DOHH2 (cell line): Measurements from ENCODE around the gene CDHR1.

Experiments
- H3F3A ChIP-seq: fragments of 200-600 bp; sonication (generic), shearing (Covaris generic); 2 replicates; pipeline ENCODE4 v1.6.0; 2016; ENCODE audit warnings: antibody characterized with exemption, mild to moderate bottlenecking; ENCODE audit not compliant: control insufficient read depth, insufficient read depth
- H3K27ac ChIP-seq: fragments of 200-600 bp; sonication (generic); 2 replicates; pipeline ENCODE4 v1.5.1; 2014; ENCODE audit warnings: low read depth, mild to moderate bottlenecking, low read length, moderate library complexity
- H3K27me3 ChIP-seq: fragments of 200-600 bp; sonication (generic); 2 replicates; pipeline ENCODE4 v1.6.1; 2014; ENCODE audit warnings: mild to moderate bottlenecking, low read length, mixed read lengths; ENCODE audit not compliant: control insufficient read depth
- H3K36me3 ChIP-seq: fragments of 200-600 bp; sonication (generic); 2 replicates; pipeline ENCODE4 v1.6.1; 2014; ENCODE audit warnings: mild to moderate bottlenecking, low read length, moderate library complexity, mixed read lengths; ENCODE audit not compliant: control insufficient read depth
- H3K4me1 ChIP-seq: fragments of 200-600 bp; sonication (generic); 2 replicates; pipeline ENCODE4 v1.6.1; 2014; ENCODE audit warnings: mild to moderate bottlenecking, low read length, mixed read lengths; ENCODE audit not compliant: control insufficient read depth
- H3K4me2 ChIP-seq: fragments of 200-600 bp; sonication (generic); 2 replicates; pipeline ENCODE4 v1.6.0; 2014; ENCODE audit warnings: mild to moderate bottlenecking, low read length, moderate library complexity
- H3K4me3 ChIP-seq: fragments of 200-600 bp; sonication (generic); 2 replicates; pipeline ENCODE4 v1.5.1; 2014; ENCODE audit warnings: mild to moderate bottlenecking, low read length, mixed read lengths
- H3K79me2 ChIP-seq: fragments of 200-600 bp; sonication (generic); 2 replicates; pipeline ENCODE4 v1.6.1; 2014; ENCODE audit warnings: mild to moderate bottlenecking, low read length, mixed read lengths; ENCODE audit not compliant: control insufficient read depth
- H3K9me2 ChIP-seq: fragments of 200-600 bp; sonication (generic); replicated peaks from 2 replicates; pipeline ENCODE4 v1.6.1; 2014; ENCODE audit warnings: mild to moderate bottlenecking, low read length, mixed read lengths; ENCODE audit not compliant: control insufficient read depth
- H3K9me3 ChIP-seq: fragments of 200-600 bp; sonication (generic); 2 replicates; pipeline ENCODE4 v1.6.1; 2014; ENCODE audit warnings: antibody characterized with exemption, low read length, mixed read lengths; ENCODE audit not compliant: control insufficient read depth, insufficient read depth
- H4K20me1 ChIP-seq: fragments of 200-600 bp; sonication (generic); 2 replicates; pipeline ENCODE4 v1.6.0; 2014; ENCODE audit warnings: low read depth, mild to moderate bottlenecking, antibody characterized with exemption, low read length, moderate library complexity; ENCODE audit not compliant: control insufficient read depth, insufficient read depth
- CTCF ChIP-seq: fragments of 200-600 bp; sonication (generic); IDR thresholded peaks from one replicate; pipeline ENCODE4 v1.5.1; 2014; ENCODE audit warnings: antibody characterized with exemption, mild to moderate bottlenecking, low read depth, low read length; ENCODE audit not compliant: poor library complexity, severe bottlenecking
- EZH2phosphoT487 ChIP-seq: fragments of 200-600 bp; sonication (generic); IDR thresholded peaks from 2 replicates; pipeline ENCODE4 v1.6.1; 2017; ENCODE audit warnings: borderline replicate concordance, mild to moderate bottlenecking, antibody characterized with exemption, low read length, moderate library complexity, mixed read lengths

The CDHR1 gene

GRCh38 chr10:84156009-84156408 is 38.3 kb upstream of the CDHR1 start:
- H3F3A ChIP-seq = peaks cover 4% of the 10 kb centered on the region; the same call in 1 of the 2 replicates
- H3K27ac ChIP-seq = no peak overlapping the region
- H3K9me2 ChIP-seq = no peaks in the 10 kb centered on the region
- no peaks in the 10 kb centered on the region for H3K27me3 ChIP-seq
- H4K20me1 ChIP-seq = 0 out of 2 replicates have a peak, but pooled peaks cover 7% of the 10 kb centered on the region
- TF ChIP-seq CTCF (no peak), EZH2phosphoT487 (no peak)
- peaks cover 40% of the 10 kb centered on the region for H3K36me3 ChIP-seq
- no peak overlapping the region for H3K4me2 ChIP-seq
- H3K4me3 ChIP-seq = no peak overlapping the region
- no peaks in the 10 kb centered on the region for H3K9me3 ChIP-seq
- no peaks in the 10 kb centered on the region for H3K79me2 ChIP-seq
- H3K4me1 ChIP-seq = peaks cover 6% of the 10 kb centered on the region; the same call in 1 of the 2 replicates

GRCh38 chr10:84156768-84157167 is 37.6 kb upstream of the CDHR1 start:
- no peaks in the 10 kb centered on the region for H3K79me2 ChIP-seq
- no peaks in the 10 kb centered on the region for H3K27me3 ChIP-seq
- H4K20me1 ChIP-seq = 0 out of 2 replicates have a peak, but pooled peaks cover 7% of the 10 kb centered on the region
- H3K4me2 ChIP-seq = no peak overlapping the region
- H3K4me1 ChIP-seq = peaks cover 6% of the 10 kb centered on the region; the same call in 1 of the 2 replicates
- H3K9me3 ChIP-seq = no peaks in the 10 kb centered on the region
- H3K27ac ChIP-seq = no peak overlapping the region
- H3F3A ChIP-seq = no peaks in the 10 kb centered on the region
- TF ChIP-seq CTCF (no peak), EZH2phosphoT487 (no peak)
- no peak overlapping the region for H3K4me3 ChIP-seq
- peaks cover 32% of the 10 kb centered on the region for H3K36me3 ChIP-seq
- H3K9me2 ChIP-seq = no peaks in the 10 kb centered on the region

GRCh38 chr10:84158061-84158460 is 36.3 kb upstream of the CDHR1 start:
- H4K20me1 ChIP-seq = 0 out of 2 replicates have a peak, but pooled peaks cover 7% of the 10 kb centered on the region
- peaks cover 19% of the 10 kb centered on the region for H3K36me3 ChIP-seq
- no peak overlapping the region for H3K27ac ChIP-seq
- no peak overlapping the region for H3K4me2 ChIP-seq
- peaks cover 6% of the 10 kb centered on the region; the same call in 1 of the 2 replicates for H3K4me1 ChIP-seq
- H3K9me3 ChIP-seq = no peaks in the 10 kb centered on the region
- no peak for TF ChIP-seq CTCF
- TF ChIP-seq EZH2phosphoT487 = no peak
- no peaks in the 10 kb centered on the region for H3K79me2 ChIP-seq
- no peaks in the 10 kb centered on the region for H3K27me3 ChIP-seq
- H3K4me3 ChIP-seq = no peak overlapping the region
- no peaks in the 10 kb centered on the region for H3F3A ChIP-seq
- no peaks in the 10 kb centered on the region for H3K9me2 ChIP-seq
